HG03196 (cell line): ENCODE results near the gene ICOSLG.
"Not testable (repeated sequence)": the region's sequence is repeated elsewhere in the genome, so short reads cannot be mapped to it uniquely, and the experiment has no call there.

Experiments
- ATAC-seq: cut with Tn5 transposase; IDR thresholded peaks from one replicate; pipeline ENCODE4 v1.9.1; 2021; ENCODE audit not compliant: unreplicated experiment

ICOSLG gene

GRCh38 chr21:44265734-44266270, 25.1 kb upstream of the ICOSLG start:
- ATAC-seq = no peak

DNA sequence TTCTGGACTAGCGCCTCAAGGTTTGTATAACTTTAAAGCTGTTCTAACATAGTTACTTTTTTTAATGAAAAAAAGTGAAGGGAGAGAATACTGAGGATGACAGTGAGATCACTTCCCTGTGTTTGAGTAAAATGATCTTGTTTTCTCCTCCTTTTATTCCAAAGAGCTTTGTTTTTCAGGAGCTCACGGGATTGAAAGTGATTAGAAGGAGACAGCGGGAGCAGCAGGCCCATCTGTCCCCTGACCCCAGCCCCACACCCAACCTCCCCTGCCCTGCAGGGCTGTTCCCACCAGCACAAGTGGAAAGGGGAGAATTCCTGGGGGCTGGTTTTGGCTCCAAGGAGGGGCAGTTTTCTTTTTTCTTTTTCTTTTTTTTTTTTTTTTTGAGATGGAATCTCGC, 23.0 kb upstream of the ICOSLG start:
- ATAC-seq = no peak

DNA sequence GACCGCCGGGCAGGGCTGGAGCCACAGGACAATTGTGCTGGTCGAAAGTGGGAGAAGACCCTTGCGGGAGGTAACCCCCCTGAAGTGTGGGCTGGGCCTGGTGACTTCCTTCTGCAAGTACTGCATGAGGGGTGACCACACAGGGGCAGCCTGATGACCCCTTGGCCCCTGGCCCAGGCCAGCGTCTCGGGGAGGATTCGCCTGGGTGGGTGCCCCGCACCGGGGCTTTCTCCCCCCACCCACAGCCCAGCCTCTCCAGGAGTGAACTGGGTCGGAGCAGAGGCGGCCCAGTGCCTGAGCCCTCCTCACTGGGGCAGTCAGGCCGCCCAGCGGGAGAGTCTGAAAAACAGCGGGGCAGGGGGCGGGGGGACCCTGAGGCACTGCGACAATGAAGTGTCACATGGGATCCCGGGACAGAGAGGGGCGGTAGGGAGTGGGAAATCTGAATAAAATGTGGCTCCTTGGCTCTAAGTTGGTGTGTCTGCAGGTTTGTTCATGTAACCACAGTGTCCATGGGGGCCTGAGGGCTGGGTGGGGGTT, 22.5 kb upstream of the ICOSLG start:
- ATAC-seq = no peak

DNA sequence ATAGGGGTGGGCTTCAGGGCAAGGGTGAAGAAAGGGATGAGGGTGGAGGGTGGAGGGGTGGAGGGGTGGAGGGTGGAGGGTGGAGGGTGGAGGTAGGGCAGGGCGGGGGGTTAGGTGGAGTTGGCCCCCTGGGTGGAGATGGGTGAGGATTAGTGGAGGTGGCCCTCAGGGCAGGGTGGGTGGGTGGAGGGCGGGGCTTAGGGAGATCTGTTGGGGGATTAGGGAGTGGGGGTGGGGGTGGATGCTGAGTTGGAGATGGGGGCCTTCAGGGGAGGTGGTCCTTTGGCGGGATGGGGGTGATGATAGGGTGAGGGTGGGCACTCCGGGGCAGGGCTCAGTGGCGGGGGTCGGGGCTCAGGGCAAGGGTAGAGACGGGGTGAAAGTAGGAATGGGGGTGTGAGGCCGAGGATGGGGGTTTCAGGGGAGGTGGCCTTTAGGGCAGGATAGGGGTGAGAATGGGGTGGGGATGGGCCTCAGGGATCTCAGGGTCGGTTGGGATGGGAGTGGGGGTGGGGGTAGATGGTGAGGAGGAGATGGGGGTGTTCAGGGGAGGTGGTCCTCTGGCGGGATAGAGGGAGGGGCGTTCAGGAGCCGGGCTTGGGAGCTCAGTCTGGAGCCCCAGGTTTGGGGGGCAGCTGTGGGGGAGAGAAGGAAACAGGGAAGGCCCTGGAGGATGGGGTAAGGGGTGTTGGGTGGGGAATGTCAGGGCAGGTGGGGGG, 21.8 kb upstream of the ICOSLG start:
- ATAC-seq = no peak

DNA sequence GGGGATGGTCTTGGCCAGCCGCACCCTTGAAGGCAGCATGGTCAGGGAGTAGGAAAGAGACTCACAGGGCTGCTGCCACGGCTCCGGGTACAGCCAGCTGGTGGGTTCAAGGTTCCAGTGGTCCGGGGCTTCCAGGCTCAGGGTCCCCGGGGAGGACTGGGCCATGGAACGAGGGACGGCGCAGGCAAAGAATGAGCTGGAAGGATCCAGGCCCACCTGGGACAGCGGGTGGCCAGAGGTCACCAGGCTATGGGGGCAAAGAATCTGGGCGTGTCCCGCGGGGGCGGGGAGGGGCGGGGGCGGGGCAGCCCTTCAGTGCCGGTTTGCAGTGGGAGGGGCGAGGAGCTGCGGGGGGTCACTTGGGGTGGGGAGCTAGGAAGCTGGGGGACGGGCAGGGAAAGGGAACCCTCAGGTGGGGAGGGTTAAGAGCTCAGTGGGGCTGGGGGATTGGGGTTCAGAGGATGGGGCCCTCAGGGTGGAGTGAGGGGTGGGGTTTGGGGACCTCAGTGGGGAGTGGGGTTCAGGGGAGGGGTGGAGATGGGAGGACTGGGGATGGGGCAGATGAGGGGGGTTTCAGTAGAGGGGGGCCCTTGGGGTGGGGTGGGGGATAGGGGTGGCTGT, 21.0 kb upstream of the ICOSLG start, which contains the start of gene DNMT3L:
Gene DNMT3L, minus strand, starts transcription at position 223 of the 621 bp plus-strand sequence. CDS start 638 bp downstream, outside the sequence.
- ATAC-seq = no peak

DNA sequence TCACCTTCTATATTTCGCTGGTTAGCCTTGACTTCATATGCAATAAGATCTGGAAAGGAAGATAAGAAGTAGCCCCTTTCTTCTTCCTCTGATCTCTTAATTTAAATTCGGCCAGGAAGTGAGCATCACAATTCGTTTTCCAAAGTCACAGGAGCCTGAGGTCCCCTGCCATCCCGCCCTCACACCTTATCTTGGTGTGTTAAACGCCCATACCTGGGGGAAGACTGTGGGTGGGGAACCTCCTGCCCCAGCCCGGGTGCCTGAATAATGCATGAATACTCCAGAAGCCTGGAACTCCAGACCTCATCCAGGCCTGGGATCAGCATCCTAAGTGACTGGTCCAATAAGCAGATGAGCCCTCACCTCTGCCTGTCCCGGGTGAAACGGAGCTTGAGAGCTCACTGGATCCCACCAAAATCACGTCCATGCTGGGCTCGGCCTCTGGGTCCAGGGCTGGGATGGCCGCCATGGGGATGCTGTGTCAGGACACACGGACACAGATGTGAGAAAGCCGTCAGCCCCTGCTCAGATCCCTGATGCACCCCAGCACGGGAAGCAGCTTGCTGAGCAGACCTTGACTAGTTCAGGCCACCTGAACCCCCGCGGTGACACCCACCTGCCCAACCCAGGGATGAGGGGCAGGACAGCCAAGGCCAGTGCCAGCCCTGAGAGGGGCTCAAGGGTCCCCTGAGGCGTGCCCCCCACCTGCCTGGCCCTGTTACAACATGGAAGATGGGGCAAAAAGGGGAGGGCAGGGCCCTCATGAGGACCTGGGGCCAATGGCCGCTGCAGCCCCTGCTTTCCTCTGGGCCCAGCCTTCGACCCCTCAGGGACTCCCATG, 20.3 kb upstream of the ICOSLG start:
- ATAC-seq = no peak

DNA sequence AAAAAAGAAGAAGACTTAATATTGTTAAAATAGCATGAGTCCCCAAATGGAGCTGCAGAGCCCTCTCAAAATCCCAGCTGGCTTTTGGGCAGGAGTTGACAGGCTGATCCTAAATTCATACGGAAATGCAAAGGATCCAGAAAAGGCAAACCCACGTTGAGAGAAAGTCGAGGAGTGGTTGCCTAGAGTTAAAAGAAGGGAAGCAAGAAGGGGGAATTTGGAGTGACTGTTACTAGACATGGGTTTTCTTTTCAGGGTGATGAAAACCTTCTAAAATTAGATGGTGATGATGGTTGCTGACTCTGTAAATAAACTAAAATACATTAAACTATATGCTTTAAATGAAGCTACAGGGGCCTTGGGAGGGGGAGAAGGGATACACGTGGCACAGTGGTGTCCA, 19.3 kb upstream of the ICOSLG start:
- no peak for ATAC-seq

GRCh38 chr21:44259082-44259705, 18.5 kb upstream of the ICOSLG start:
- no peak for ATAC-seq

DNA sequence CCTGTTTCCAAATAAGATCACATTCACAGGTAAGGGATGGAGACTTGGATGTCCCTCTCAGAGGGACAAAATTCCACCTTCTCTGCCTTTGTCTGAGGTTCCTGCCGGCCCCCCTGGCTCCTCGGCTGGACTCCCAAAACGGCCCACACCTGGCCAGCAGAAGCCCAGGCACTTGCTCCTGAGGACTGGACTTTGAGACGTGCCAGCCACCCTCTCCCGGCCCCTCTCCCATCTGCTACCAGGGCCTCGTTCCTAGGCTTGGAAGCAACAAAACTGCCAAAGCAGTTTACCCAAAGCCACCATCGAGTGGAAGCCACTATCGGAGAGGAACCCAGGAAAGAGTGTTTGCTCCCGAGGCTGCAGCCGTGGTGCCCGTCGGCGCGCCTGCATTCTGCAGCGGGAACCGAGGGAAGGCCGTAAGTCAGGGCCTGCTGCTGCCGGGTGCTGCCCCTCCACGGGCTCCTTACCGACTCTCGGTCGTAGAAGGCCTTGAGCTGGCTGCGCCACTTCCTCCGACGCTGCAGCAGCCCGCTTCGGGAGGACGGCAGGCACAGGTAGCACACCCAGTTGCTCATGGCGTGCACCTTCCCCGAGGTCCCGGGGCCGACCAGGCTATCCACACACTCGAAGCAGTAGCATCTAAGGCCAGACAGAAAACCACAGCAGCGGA, 17.4 kb upstream of the ICOSLG start:
- ATAC-seq = no peak

GRCh38 chr21:44255511-44255981, 14.8 kb upstream of the ICOSLG start:
- ATAC-seq = no peak

- ATAC-seq = no peak
These were observed 13.3 kb upstream of the ICOSLG start for GRCh38 chr21:44253832-44254710.

DNA sequence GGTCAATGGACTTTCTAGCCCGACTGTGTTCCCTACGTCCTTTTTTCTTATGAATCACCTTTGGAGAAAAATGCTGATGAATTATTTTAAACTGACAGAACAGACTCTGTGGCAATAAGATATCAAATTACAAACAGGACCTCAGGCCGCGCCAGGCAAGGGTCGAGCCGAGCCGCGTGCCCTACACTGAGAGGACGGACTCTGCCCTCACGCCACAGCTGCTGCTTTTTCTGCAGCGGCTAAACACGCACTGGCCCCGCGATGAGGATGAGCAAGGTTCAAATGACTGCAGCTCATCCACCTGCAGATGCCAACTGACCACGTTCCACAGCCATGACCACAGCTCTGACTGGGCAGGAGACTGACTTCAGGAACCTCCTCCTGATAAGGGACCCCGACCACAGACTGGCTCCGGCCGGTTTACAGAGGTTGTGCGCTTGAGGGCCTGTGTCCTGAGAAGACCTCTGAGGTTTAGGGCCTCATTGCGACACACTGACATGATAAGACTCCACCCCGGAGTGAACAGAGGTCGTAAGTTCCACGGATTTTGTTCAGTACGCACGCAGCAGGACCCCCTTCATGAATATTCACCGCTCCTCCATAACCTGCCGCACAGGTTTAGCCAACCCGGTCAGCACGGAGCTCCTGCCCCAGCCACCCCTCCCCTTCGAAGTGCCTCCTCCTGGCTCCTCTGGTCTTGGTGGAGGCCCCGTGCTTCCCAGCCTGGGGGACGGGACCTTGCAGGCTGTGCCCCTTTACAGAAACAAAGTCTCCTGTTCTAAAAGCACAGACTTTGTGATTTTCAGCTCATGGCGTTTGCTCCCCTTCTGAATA, 8.7 kb upstream of the ICOSLG start:
- not testable (repeated sequence) for ATAC-seq

GRCh38 chr21:44247904-44248303, 7.2 kb upstream of the ICOSLG start:
- ATAC-seq = not testable (repeated sequence)

DNA sequence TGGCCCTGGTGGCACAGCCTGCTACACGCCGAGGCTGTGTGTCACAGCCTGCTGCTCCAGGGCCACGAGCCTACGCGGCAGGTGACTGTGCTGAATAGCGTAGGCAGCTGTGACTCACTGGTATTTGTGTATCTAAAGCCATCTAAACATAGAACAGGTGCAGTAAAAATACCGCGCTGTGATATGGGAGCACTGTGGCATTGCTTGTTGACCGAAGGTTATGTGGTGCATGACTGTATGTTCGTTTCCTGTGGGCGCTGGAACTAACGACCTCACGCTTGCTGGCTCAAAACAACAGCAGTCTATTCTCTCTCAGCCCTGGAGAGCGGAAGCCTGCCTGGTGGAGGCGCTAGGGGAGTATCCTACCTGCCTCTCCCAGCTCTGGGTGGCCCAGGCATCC, 3.2 kb upstream of the ICOSLG start:
- ATAC-seq = peak; percentile 56

GRCh38 chr21:44241281-44241680, 538 bp upstream of the ICOSLG start:
- not testable (repeated sequence) for ATAC-seq

- ATAC-seq = not testable (repeated sequence)
These were observed 390 bp downstream of the ICOSLG start for GRCh38 chr21:44240353-44240752.

- ATAC-seq = not testable (repeated sequence)
These were observed 11.2 kb downstream of the ICOSLG start for GRCh38 chr21:44229561-44229960.

- ATAC-seq = not testable (repeated sequence)
These were observed 12.6 kb downstream of the ICOSLG start for GRCh38 chr21:44228109-44228508.
